Stimulated activated CD4-positive, alpha-beta T cell treated with anti-CD3 and anti-CD28 coated beads, Interleukin-4, amount 100 ng/mL, for 48 hours (primary cell): Measurements from ENCODE around the gene PTDSS2.

Source experiments
- DNase-seq, 2 donors: peaks; one replicate each; pipeline ENCODE4 v3.0.0-alpha.2; 2020; ENCODE audit warnings: low read depth in 2 of 2

Gene PTDSS2

GRCh38 chr11:530960-531831, 81.1 kb downstream of the PTDSS2 start:
- DNase-seq, result no peak

- no peak for DNase-seq
Observed at GRCh38 chr11:531919-532526, 81.9 kb downstream of the PTDSS2 start.

GRCh38 chr11:532527-532985, 82.5 kb downstream of the PTDSS2 start:
- no peak for DNase-seq

- DNase-seq, result no peak
Observed at GRCh38 chr11:532986-533585, 83.0 kb downstream of the PTDSS2 start.

- no peak for DNase-seq
Observed at GRCh38 chr11:533586-534395, 83.7 kb downstream of the PTDSS2 start.

GRCh38 chr11:534396-535209, 84.5 kb downstream of the PTDSS2 start:
- no peak for DNase-seq

- no peak for DNase-seq
Observed at GRCh38 chr11:535210-535518, 85.1 kb downstream of the PTDSS2 start.

GRCh38 chr11:535519-536454, 85.7 kb downstream of the PTDSS2 start, which contains the start of gene HRAS:
Gene HRAS, minus strand, starts transcription at chr11:535576.
- DNase-seq, result peak; percentile 94 to 95

GRCh38 chr11:536841-537621, 87.0 kb downstream of the PTDSS2 start, which contains the start of gene LRRC56:
Gene LRRC56, plus strand, starts transcription at chr11:537527. Its CDS starts 3,158 bp downstream, at chr11:540685.
- peak; percentile 82 for DNase-seq

GRCh38 chr11:537622-538430, 87.7 kb downstream of the PTDSS2 start:
- no peak for DNase-seq

- DNase-seq, result no peak
Observed at GRCh38 chr11:538431-539051, 88.5 kb downstream of the PTDSS2 start.

GRCh38 chr11:539971-540481, 89.9 kb downstream of the PTDSS2 start:
- DNase-seq, result no peak
